ENCODE results near the gene PROCR. TPM values are rescaled to one million over a fixed set of nuclear protein-coding genes. Genes with fewer than 3 reads are reported as not detected.

Gene PROCR
- total RNA-seq = 309 and 609 TPM in 2 replicates

GRCh38 chr20:35171753-35172433, at the start of gene PROCR:
PROCR (plus strand) TSS chr20:35172072; CDS start chr20:35172155, 83 bp downstream.

GRCh38 chr20:35146920-35147574, 24.8 kb upstream of the PROCR start, which contains the start of gene EDEM2:
EDEM2 (minus strand) TSS chr20:35147336; CDS start chr20:35147258, 78 bp downstream.

GRCh38 chr20:35226126-35226883, 54.4 kb downstream of the PROCR start, which contains the start of gene MMP24:
MMP24 (plus strand) TSS chr20:35226690; CDS start chr20:35226739, 49 bp downstream.

Other genes with a start within 250 kb of the PROCR start
- 46.4 and 53.3 TPM in 2 replicates for gene GSS, start 216.3 kb upstream of the PROCR start, total RNA-seq
- under 0.01 TPM in 1 of 2 replicates, not detected in the other for gene MYH7B, start 216.2 kb upstream of the PROCR start, total RNA-seq
- gene TRPC4AP, start 79.3 kb upstream of the PROCR start, total RNA-seq = 61.2 and 76.9 TPM in 2 replicates
- gene EDEM2, start 24.7 kb upstream of the PROCR start, total RNA-seq = 61.8 and 78.2 TPM in 2 replicates
- gene MMP24, start 54.6 kb downstream of the PROCR start, total RNA-seq = 0.19 and 0.63 TPM in 2 replicates
- 5.5 and 12.0 TPM in 2 replicates for gene MMP24OS, start 106.0 kb downstream of the PROCR start, total RNA-seq
- 154 and 213 TPM in 2 replicates for gene EIF6, start 112.7 kb downstream of the PROCR start, total RNA-seq
- gene FAM83C, start 120.4 kb downstream of the PROCR start, total RNA-seq = not detected in 2 replicates
- 26.4 and 28.9 TPM in 2 replicates for gene UQCC1, start 239.9 kb downstream of the PROCR start, total RNA-seq